SU-DHL-6 (cell line): Measurements from ENCODE around the gene ZMYM5.

Experiments
- CTCF ChIP-seq: fragments of 200-600 bp; sonication (generic); IDR thresholded peaks from one replicate; pipeline ENCODE4 v1.5.1; 2017; ENCODE audit warnings: antibody characterized with exemption, mild to moderate bottlenecking, low read length, moderate library complexity; ENCODE audit not compliant: insufficient read depth, poor library complexity, severe bottlenecking
- EZH2phosphoT487 ChIP-seq: fragments of 200-600 bp; sonication (generic), shearing (Covaris generic); conservative IDR thresholded peaks from 2 replicates; pipeline ENCODE4 v1.6.1; 2018; ENCODE audit warnings: mild to moderate bottlenecking, antibody characterized with exemption, low read length, moderate library complexity, mixed read lengths

GRCh38 chr13:19810151-19810550 lies 53.3 kb downstream of the ZMYM5 start:
- no peak for TF ChIP-seq CTCF
- TF ChIP-seq EZH2phosphoT487, result no peak
